Body of pancreas (tissue), 4 donors: ENCODE measurements around the gene HDLBP.

ENCODE experiments used
- POLR2A ChIP-seq, 3 donors: fragments of 450-650 bp; IDR thresholded peaks; one replicate each; pipeline ENCODE4 v1.6.1; 2016; ENCODE audit warnings: antibody characterized with exemption in 3 of 3, mild to moderate bottlenecking in 2 of 3
- TF ChIP-seq, protein P1 (sequence below), 7 experiments: fragments of 450-650 bp in 4 of 7; fragments of 200-600 bp in 3 of 7; sonication (generic) in 3 of 7; IDR thresholded peaks; one replicate each; pipeline ENCODE4 v1.5.1; 2016 to 2019; ENCODE audit warnings: antibody characterized with exemption in 7 of 7

DNA sequence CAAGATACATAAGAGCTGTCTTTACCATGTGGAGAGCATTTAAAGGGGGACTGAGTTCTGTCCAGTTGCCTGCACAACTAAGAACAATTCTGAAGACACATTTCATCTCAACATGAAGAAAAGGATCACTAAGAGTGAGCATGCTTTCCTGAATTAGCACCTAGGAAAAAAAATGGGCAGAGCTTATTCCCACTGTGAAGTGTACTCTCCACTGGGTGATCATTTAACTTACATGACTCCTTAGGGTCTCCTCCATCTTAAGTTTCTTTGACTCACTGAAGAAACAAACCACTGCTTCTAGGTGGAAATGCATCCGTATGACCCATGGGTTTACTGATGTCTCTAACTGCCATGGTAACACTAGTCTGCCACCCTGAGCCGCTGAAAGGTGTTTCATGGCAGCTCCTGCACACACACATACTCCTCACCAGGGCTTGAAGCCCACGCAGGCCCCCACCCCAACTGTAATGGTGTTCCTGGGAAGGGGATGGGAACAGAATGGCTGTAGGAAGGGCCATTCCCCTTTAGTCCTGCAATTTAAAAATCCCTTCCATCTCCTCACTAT is 27.1 kb downstream of the HDLBP start:
- no peak for TF ChIP-seq POLR2A (IDR thresholded peaks at IDR 0.05)
- TF ChIP-seq, protein P1, sequence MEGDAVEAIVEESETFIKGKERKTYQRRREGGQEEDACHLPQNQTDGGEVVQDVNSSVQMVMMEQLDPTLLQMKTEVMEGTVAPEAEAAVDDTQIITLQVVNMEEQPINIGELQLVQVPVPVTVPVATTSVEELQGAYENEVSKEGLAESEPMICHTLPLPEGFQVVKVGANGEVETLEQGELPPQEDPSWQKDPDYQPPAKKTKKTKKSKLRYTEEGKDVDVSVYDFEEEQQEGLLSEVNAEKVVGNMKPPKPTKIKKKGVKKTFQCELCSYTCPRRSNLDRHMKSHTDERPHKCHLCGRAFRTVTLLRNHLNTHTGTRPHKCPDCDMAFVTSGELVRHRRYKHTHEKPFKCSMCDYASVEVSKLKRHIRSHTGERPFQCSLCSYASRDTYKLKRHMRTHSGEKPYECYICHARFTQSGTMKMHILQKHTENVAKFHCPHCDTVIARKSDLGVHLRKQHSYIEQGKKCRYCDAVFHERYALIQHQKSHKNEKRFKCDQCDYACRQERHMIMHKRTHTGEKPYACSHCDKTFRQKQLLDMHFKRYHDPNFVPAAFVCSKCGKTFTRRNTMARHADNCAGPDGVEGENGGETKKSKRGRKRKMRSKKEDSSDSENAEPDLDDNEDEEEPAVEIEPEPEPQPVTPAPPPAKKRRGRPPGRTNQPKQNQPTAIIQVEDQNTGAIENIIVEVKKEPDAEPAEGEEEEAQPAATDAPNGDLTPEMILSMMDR (IDR thresholded peaks at IDR 0.05) = no peak
